ENCODE data around the gene RYK. TPM values are rescaled to one million over a fixed set of nuclear protein-coding genes. Genes with fewer than 3 reads are reported as not detected.

RYK gene
- total and polyA plus RNA-seq, 2 experiments from 2014 or later, result 22.8 to 100 TPM

GRCh38 chr3:134114726-134115125 is 135.9 kb downstream of the RYK start:
- Histone ChIP-seq H3K4me1 (ENCODE audit: insufficient read depth) (no peaks in the 10 kb centered on the region), H3K9ac (no peak overlapping the region), H3K4me3 (no peak overlapping the region), H3K36me3 (ENCODE audit: low read depth) (no peaks in the 10 kb centered on the region), H3K4me2 (ENCODE audit: unreplicated experiment) (no peak overlapping the region), H3K9me3 (ENCODE audit: low read depth) (no peaks in the 10 kb centered on the region), H4K20me1 (ENCODE audit: insufficient read depth) (no peaks in the 10 kb centered on the region), H3K27me3 (replicated peaks; ENCODE audit: insufficient read depth) (no peaks in the 10 kb centered on the region), H3F3A (ENCODE audit: insufficient read depth) (no peaks in the 10 kb centered on the region), H2AFZ (no peak overlapping the region), H3K9me2 (ENCODE audit: insufficient read depth) (no peaks in the 10 kb centered on the region), H3K79me2 (ENCODE audit: insufficient read depth) (no peaks in the 10 kb centered on the region), H3K27ac (no peak overlapping the region)
- WGBS, 2 experiments (ENCODE audit: low coverage in 1 of 2, low lambda C conversion rate in 2 of 2, missing lambda C conversion rate in 2 of 2), result 96 to 100% methylated on average over 2 of the region's 2 CpGs
- DNase-seq, result no peak
- no peak for TF ChIP-seq EZH2phosphoT487 (IDR thresholded peaks at IDR 0.05; ENCODE audit: insufficient read depth, low read depth)
- no peak for TF ChIP-seq EZH2 (IDR thresholded peaks at IDR 0.05; ENCODE audit: insufficient read depth, poor library complexity, severe bottlenecking)
- in situ Hi-C loops (cut with MboI), result no loop called here

GRCh38 chr3:134111616-134112015 is 139.0 kb downstream of the RYK start:
- WGBS, 2 experiments (ENCODE audit: low coverage in 1 of 2, low lambda C conversion rate in 2 of 2, missing lambda C conversion rate in 2 of 2), result 19 to 31% methylated on average over 2 of the region's 2 CpGs
- TF ChIP-seq EZH2 (IDR thresholded peaks at IDR 0.05; ENCODE audit: insufficient read depth, poor library complexity, severe bottlenecking), result no peak
- TF ChIP-seq EZH2phosphoT487 (IDR thresholded peaks at IDR 0.05; ENCODE audit: insufficient read depth, low read depth), result no peak
- in situ Hi-C loops (cut with MboI), result no loop called here

GRCh38 chr3:134110963-134111362 is 139.7 kb downstream of the RYK start:
- no peaks in the 10 kb centered on the region for H3K79me2 ChIP-seq (ENCODE audit: insufficient read depth)
- H3K27ac ChIP-seq, result no peak overlapping the region
- H4K20me1 ChIP-seq (ENCODE audit: insufficient read depth), result no peaks in the 10 kb centered on the region
- TF ChIP-seq EZH2 (IDR thresholded peaks at IDR 0.05; ENCODE audit: insufficient read depth, poor library complexity, severe bottlenecking) (no peak), EZH2phosphoT487 (IDR thresholded peaks at IDR 0.05; ENCODE audit: insufficient read depth, low read depth) (no peak)
- H3K9ac ChIP-seq, result no peak overlapping the region
- no peak for DNase-seq
- H3K36me3 ChIP-seq (ENCODE audit: low read depth), result no peaks in the 10 kb centered on the region
- 66 to 72% methylated on average over 2 of the region's 2 CpGs for WGBS, 2 experiments (ENCODE audit: low coverage in 1 of 2, low lambda C conversion rate in 2 of 2, missing lambda C conversion rate in 2 of 2)
- in situ Hi-C loops (cut with MboI), result no loop called here
- H3K4me1 ChIP-seq (ENCODE audit: insufficient read depth), result no peaks in the 10 kb centered on the region
- no peak overlapping the region for H3K4me3 ChIP-seq
- H3K9me3 ChIP-seq (ENCODE audit: low read depth), result no peaks in the 10 kb centered on the region
- no peaks in the 10 kb centered on the region for H3F3A ChIP-seq (ENCODE audit: insufficient read depth)
- no peak overlapping the region for H3K4me2 ChIP-seq (ENCODE audit: unreplicated experiment)
- no peak overlapping the region for H2AFZ ChIP-seq
- no peaks in the 10 kb centered on the region for H3K27me3 ChIP-seq (replicated peaks; ENCODE audit: insufficient read depth)
- H3K9me2 ChIP-seq (ENCODE audit: insufficient read depth), result no peaks in the 10 kb centered on the region

More at GRCh38 chr3:134111616-134112015, 139.0 kb downstream of the RYK start:
- DNase-seq, result no peak
- Histone ChIP-seq H3K36me3 (ENCODE audit: low read depth) (no peaks in the 10 kb centered on the region), H3K27me3 (replicated peaks; ENCODE audit: insufficient read depth) (no peaks in the 10 kb centered on the region), H3K4me2 (ENCODE audit: unreplicated experiment) (no peak overlapping the region), H2AFZ (no peak overlapping the region), H4K20me1 (ENCODE audit: insufficient read depth) (no peaks in the 10 kb centered on the region), H3K4me3 (no peak overlapping the region), H3K9me3 (ENCODE audit: low read depth) (no peaks in the 10 kb centered on the region), H3K79me2 (ENCODE audit: insufficient read depth) (no peaks in the 10 kb centered on the region), H3K4me1 (ENCODE audit: insufficient read depth) (no peaks in the 10 kb centered on the region), H3K27ac (no peak overlapping the region), H3K9ac (no peak overlapping the region), H3F3A (ENCODE audit: insufficient read depth) (no peaks in the 10 kb centered on the region), H3K9me2 (ENCODE audit: insufficient read depth) (no peaks in the 10 kb centered on the region)

Other genes starting within 250 kb of the RYK start
- 0.22 and 0.63 TPM in 2 replicates for gene SLCO2A1, start 220.9 kb downstream of the RYK start, total RNA-seq (2014; rRNA removed; shearing (Covaris generic))
- gene SLCO2A1, start 220.9 kb downstream of the RYK start, polyA plus RNA-seq (2016; fragmentation: Nextera tagmentation; extraction: Ambion mirVana), result 4.3 and 4.8 TPM in 2 replicates
- gene AMOTL2, start 123.6 kb upstream of the RYK start, total RNA-seq (2014; rRNA removed; shearing (Covaris generic)), result 336 and 347 TPM in 2 replicates
- 156 TPM in 2 replicates for gene AMOTL2, start 123.6 kb upstream of the RYK start, polyA plus RNA-seq (2016; fragmentation: Nextera tagmentation; extraction: Ambion mirVana)
- gene ANAPC13, start 235.1 kb upstream of the RYK start, total RNA-seq (2014; rRNA removed; shearing (Covaris generic)), result 93.5 and 108 TPM in 2 replicates
- gene ANAPC13, start 235.1 kb upstream of the RYK start, polyA plus RNA-seq (2016; fragmentation: Nextera tagmentation; extraction: Ambion mirVana), result 197 and 201 TPM in 2 replicates
- gene CEP63, start 235.2 kb upstream of the RYK start, total RNA-seq (2014; rRNA removed; shearing (Covaris generic)), result 12.6 and 21.0 TPM in 2 replicates
- 28.8 and 29.7 TPM in 2 replicates for gene CEP63, start 235.2 kb upstream of the RYK start, polyA plus RNA-seq (2016; fragmentation: Nextera tagmentation; extraction: Ambion mirVana)

Measured in GM23248 (cell line).